HCT116 (cell line): Measurements from ENCODE around the gene WDR37.

Source experiments
- CEBPB ChIP-seq: IDR thresholded peaks from 2 replicates; pipeline ENCODE4 v1.6.1; 2012; ENCODE audit warnings: low read depth
- ELF1 ChIP-seq: IDR thresholded peaks from 2 replicates; pipeline ENCODE4 v1.6.1; 2012; ENCODE audit warnings: low read depth, borderline replicate concordance
- EZH2 ChIP-seq: fragments of 200-600 bp; sonication (generic); IDR thresholded peaks from 2 replicates; pipeline ENCODE4 v1.6.1; 2017; ENCODE audit warnings: antibody characterized with exemption, mixed run types
- EZH2phosphoT487 ChIP-seq: fragments of 200-600 bp; IDR thresholded peaks from 2 replicates; pipeline ENCODE4 v1.6.1; 2018; ENCODE audit warnings: antibody characterized with exemption, borderline replicate concordance
- POLR2A ChIP-seq: IDR thresholded peaks from 2 replicates; pipeline ENCODE4 v1.7.0; 2011; ENCODE audit warnings: borderline replicate concordance; ENCODE audit not compliant: insufficient read depth, insufficient read length; ENCODE audit errors: extremely low read depth
- POLR2AphosphoS5 ChIP-seq: IDR thresholded peaks from 2 replicates; pipeline ENCODE4 v1.6.1; 2011; ENCODE audit warnings: mild to moderate bottlenecking, low read depth, low read length, moderate library complexity
- SIN3A ChIP-seq: IDR thresholded peaks from 2 replicates; pipeline ENCODE4 v1.6.1; 2012; ENCODE audit warnings: low read depth
- SP1 ChIP-seq: IDR thresholded peaks from 2 replicates; pipeline ENCODE4 v1.6.1; 2012; ENCODE audit warnings: low read depth
- ZFX ChIP-seq: fragments of 450-650 bp; IDR thresholded peaks from 2 replicates; pipeline ENCODE4 v1.6.1; 2017
- TF ChIP-seq, protein P1 (sequence below), 3 experiments: fragments of 200-600 bp in 1 of 3; sonication (generic) in 1 of 3; IDR thresholded peaks in 2 of 3; conservative IDR thresholded peaks in 1 of 3; 2 replicates each; pipeline ENCODE4 v1.5.1; 2012 to 2017; ENCODE audit warnings: low read depth in 2 of 3, low read length in 2 of 3, antibody characterized with exemption in 1 of 3, borderline replicate concordance in 1 of 3, control low read depth in 1 of 3, mild to moderate bottlenecking in 1 of 3, mixed read lengths in 1 of 3, mixed run types in 1 of 3, moderate library complexity in 1 of 3; ENCODE audit not compliant: insufficient read depth in 1 of 3
- TF ChIP-seq, protein P2 (sequence below): IDR thresholded peaks from 2 replicates; pipeline ENCODE4 v1.6.1; 2011; ENCODE audit warnings: mild to moderate bottlenecking, low read length, moderate library complexity; ENCODE audit not compliant: insufficient replicate concordance; ENCODE audit errors: extremely low read depth
- TF ChIP-seq, protein P3 (sequence below): IDR thresholded peaks from 2 replicates; pipeline ENCODE4 v1.6.1; 2012
- TF ChIP-seq, protein P4 (sequence below): IDR thresholded peaks from 2 replicates; pipeline ENCODE4 v1.6.1; 2012

DNA sequence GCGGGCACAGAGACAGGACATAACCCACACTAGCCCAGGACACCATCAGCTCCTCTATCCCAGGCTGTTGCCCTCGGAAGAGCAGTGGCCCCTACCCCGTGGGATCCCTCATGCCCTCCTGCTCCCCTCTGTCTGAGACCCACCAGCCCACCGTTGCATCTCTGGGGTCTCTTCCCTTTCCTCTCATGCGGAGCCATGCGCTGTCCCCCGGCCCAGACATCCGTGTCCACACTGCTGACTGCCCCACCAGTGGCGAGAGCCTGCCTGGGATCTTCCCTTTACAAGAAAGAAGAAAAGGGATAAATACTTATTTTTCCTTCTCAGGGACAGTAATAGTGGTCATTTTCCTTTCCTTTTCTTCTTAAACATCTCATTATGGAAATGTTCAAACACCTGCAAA, 115.4 kb downstream of the WDR37 start:
- TF ChIP-seq ZFX (no peak), EZH2 (no peak), SP1 (no peak), POLR2AphosphoS5 (no peak), EZH2phosphoT487 (no peak), ELF1 (no peak), POLR2A (no peak), SIN3A (no peak), CEBPB (no peak)
- TF ChIP-seq, protein P1, sequence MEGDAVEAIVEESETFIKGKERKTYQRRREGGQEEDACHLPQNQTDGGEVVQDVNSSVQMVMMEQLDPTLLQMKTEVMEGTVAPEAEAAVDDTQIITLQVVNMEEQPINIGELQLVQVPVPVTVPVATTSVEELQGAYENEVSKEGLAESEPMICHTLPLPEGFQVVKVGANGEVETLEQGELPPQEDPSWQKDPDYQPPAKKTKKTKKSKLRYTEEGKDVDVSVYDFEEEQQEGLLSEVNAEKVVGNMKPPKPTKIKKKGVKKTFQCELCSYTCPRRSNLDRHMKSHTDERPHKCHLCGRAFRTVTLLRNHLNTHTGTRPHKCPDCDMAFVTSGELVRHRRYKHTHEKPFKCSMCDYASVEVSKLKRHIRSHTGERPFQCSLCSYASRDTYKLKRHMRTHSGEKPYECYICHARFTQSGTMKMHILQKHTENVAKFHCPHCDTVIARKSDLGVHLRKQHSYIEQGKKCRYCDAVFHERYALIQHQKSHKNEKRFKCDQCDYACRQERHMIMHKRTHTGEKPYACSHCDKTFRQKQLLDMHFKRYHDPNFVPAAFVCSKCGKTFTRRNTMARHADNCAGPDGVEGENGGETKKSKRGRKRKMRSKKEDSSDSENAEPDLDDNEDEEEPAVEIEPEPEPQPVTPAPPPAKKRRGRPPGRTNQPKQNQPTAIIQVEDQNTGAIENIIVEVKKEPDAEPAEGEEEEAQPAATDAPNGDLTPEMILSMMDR (IDR thresholded peaks at IDR 0.05 in 2 of 3, conservative IDR thresholded peaks at IDR 0.05 in 1 of 3; ENCODE audit: borderline replicate concordance in 1 of 3, insufficient read depth in 1 of 3, low read depth in 2 of 3, low read length in 2 of 3): no peak
- TF ChIP-seq, protein P2, sequence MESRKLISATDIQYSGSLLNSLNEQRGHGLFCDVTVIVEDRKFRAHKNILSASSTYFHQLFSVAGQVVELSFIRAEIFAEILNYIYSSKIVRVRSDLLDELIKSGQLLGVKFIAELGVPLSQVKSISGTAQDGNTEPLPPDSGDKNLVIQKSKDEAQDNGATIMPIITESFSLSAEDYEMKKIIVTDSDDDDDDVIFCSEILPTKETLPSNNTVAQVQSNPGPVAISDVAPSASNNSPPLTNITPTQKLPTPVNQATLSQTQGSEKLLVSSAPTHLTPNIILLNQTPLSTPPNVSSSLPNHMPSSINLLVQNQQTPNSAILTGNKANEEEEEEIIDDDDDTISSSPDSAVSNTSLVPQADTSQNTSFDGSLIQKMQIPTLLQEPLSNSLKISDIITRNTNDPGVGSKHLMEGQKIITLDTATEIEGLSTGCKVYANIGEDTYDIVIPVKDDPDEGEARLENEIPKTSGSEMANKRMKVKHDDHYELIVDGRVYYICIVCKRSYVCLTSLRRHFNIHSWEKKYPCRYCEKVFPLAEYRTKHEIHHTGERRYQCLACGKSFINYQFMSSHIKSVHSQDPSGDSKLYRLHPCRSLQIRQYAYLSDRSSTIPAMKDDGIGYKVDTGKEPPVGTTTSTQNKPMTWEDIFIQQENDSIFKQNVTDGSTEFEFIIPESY: no peak
- TF ChIP-seq, protein P3, sequence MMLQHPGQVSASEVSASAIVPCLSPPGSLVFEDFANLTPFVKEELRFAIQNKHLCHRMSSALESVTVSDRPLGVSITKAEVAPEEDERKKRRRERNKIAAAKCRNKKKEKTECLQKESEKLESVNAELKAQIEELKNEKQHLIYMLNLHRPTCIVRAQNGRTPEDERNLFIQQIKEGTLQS: no peak
- TF ChIP-seq, protein P4, sequence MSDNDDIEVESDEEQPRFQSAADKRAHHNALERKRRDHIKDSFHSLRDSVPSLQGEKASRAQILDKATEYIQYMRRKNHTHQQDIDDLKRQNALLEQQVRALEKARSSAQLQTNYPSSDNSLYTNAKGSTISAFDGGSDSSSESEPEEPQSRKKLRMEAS: no peak
